ENCODE data around the gene TNFRSF12A.

The TNFRSF12A gene

DNA sequence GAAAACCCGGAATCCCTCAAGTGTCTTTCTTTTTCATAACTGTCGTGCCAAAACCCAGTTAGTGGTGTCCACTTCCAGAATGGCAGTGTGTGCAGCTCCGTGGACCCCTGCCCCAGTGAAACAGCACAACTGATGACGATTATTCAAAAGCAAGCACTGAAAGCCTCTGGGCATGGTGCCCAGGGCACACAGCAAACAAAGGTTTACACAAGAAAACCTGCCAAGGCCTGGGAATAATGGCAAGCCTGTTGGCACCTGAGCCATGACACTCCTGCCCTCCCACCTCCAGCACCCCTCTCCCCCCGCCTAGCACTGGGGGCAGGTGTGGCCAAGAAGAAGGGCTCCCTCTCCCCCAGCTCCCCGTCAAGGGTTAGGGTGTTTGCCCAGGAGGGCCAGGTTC is 42.7 kb upstream of the TNFRSF12A start:
- no peak overlapping the region for H3K27ac ChIP-seq (ENCODE audit: low read depth, low read length)
- peaks cover 23% of the 10 kb centered on the region for H3K4me1 ChIP-seq (ENCODE audit: control insufficient read depth, insufficient read depth, low read length)
- no peak overlapping the region for H3K4me3 ChIP-seq (ENCODE audit: low read depth, low read length)

GRCh38 chr16:2979669-2980226 is 40.4 kb upstream of the TNFRSF12A start:
- Histone ChIP-seq H3K9ac (ENCODE audit: low read depth, low read length) (peak overlapping the region; percentile 88; the same call in 1 of the 2 replicates), H3K9me3 (ENCODE audit: control insufficient read depth, insufficient read depth, low read length) (no peaks in the 10 kb centered on the region), H3K4me3 (ENCODE audit: low read depth, low read length) (peak overlapping the region; percentile 86), H3K36me3 (ENCODE audit: control insufficient read depth, insufficient read depth, low read length) (peaks cover 40% of the 10 kb centered on the region), H3K4me1 (ENCODE audit: control insufficient read depth, insufficient read depth, low read length) (peaks cover 27% of the 10 kb centered on the region), H3K27me3 (ENCODE audit: control insufficient read depth, insufficient read depth, low read length) (no peaks in the 10 kb centered on the region), H3K27ac (ENCODE audit: low read depth, low read length) (peak overlapping the region; percentile 98)

More for the DNA sequence above, 42.7 kb upstream of the TNFRSF12A start:
- H3K36me3 ChIP-seq (ENCODE audit: control insufficient read depth, insufficient read depth, low read length) = peaks cover 62% of the 10 kb centered on the region
- no peak overlapping the region for H3K9ac ChIP-seq (ENCODE audit: low read depth, low read length)
- H3K27me3 ChIP-seq (ENCODE audit: control insufficient read depth, insufficient read depth, low read length) = no peaks in the 10 kb centered on the region
- no peaks in the 10 kb centered on the region for H3K9me3 ChIP-seq (ENCODE audit: control insufficient read depth, insufficient read depth, low read length)

GRCh38 chr16:2980227-2981176 is 39.7 kb upstream of the TNFRSF12A start, which contains the start of gene PKMYT1:
Gene PKMYT1, minus strand, starts transcription at chr16:2980446. Its CDS starts 789 bp downstream, at chr16:2979657.
- Histone ChIP-seq H3K9me3 (ENCODE audit: control insufficient read depth, insufficient read depth, low read length) (no peaks in the 10 kb centered on the region), H3K27ac (ENCODE audit: low read depth, low read length) (peak within 1 kb of the TSS; percentile 98), H3K36me3 (ENCODE audit: control insufficient read depth, insufficient read depth, low read length) (peaks cover 32% of the 10 kb centered on the region), H3K4me3 (ENCODE audit: low read depth, low read length) (peak within 1 kb of the TSS; percentile 86), H3K9ac (ENCODE audit: low read depth, low read length) (peak within 1 kb of the TSS; percentile 88), H3K4me1 (ENCODE audit: control insufficient read depth, insufficient read depth, low read length) (peaks cover 27% of the 10 kb centered on the region), H3K27me3 (ENCODE audit: control insufficient read depth, insufficient read depth, low read length) (no peaks in the 10 kb centered on the region)

DNA sequence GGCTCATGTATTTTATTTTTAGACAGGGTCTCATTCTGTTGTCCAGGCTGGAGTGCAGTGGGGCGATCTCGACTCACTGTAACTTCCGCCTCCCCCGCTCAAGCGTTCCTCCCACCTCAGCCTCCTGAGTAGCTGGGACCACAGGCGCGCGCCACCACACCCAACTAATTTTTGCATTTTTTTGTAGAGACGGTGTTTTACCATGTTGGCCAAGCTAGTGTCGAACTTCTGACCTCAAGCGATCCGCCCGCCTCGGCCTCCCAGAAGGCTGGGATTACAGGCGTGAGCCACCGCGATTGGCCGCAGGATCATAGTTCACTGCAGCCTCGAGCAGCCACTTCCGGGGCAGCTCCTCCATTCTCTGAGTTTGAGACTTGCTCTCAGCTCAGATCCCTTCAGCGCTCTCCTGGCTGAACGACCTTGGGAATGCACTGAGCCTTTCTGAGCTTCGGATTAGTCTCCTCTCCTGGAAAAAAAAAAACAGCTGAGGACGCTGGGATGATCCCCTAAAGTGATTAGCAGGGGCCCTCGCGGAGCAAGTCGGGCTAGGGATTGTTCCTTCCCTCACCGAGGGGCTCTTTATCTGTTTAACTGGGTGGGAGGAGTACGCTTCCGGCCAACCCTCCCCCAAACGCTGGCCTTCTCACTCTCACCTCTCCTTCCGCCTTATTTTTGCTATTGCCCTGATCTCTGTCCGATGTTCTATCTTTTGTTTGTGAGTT is 38.8 kb upstream of the TNFRSF12A start:
- H3K27me3 ChIP-seq (ENCODE audit: control insufficient read depth, insufficient read depth, low read length) = no peaks in the 10 kb centered on the region
- H3K36me3 ChIP-seq (ENCODE audit: control insufficient read depth, insufficient read depth, low read length) = peaks cover 24% of the 10 kb centered on the region
- H3K4me1 ChIP-seq (ENCODE audit: control insufficient read depth, insufficient read depth, low read length) = peaks cover 27% of the 10 kb centered on the region
- H3K9ac ChIP-seq (ENCODE audit: low read depth, low read length) = peak overlapping the region; percentile 88; the same call in 1 of the 2 replicates
- peak overlapping the region; percentile 86 for H3K4me3 ChIP-seq (ENCODE audit: low read depth, low read length)
- H3K9me3 ChIP-seq (ENCODE audit: control insufficient read depth, insufficient read depth, low read length) = no peaks in the 10 kb centered on the region
- peak overlapping the region; percentile 98 for H3K27ac ChIP-seq (ENCODE audit: low read depth, low read length)

DNA sequence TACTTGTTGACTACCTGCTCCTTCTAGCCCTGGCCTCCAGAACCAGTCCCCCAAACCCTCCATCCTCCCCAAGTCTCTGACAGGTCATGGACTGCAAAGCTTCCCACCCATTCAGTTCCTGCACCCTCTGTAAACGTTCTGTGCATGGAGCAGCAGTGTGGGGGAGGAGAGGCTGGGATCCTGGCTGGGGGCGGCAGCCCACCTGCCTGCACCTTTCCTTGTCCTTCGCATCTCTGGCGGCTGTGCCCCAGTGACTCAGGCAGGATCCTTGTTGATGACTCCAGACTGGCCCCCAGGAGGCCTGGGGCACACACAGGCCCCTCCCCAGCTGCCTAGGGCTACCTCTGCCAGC is 38.3 kb upstream of the TNFRSF12A start:
- peaks cover 19% of the 10 kb centered on the region for H3K36me3 ChIP-seq (ENCODE audit: control insufficient read depth, insufficient read depth, low read length)
- peak overlapping the region; percentile 98 for H3K27ac ChIP-seq (ENCODE audit: low read depth, low read length)
- H3K9ac ChIP-seq (ENCODE audit: low read depth, low read length) = peak overlapping the region; percentile 88; the same call in 1 of the 2 replicates
- H3K9me3 ChIP-seq (ENCODE audit: control insufficient read depth, insufficient read depth, low read length) = no peaks in the 10 kb centered on the region
- peak overlapping the region; percentile 86 for H3K4me3 ChIP-seq (ENCODE audit: low read depth, low read length)
- H3K4me1 ChIP-seq (ENCODE audit: control insufficient read depth, insufficient read depth, low read length) = peaks cover 27% of the 10 kb centered on the region
- H3K27me3 ChIP-seq (ENCODE audit: control insufficient read depth, insufficient read depth, low read length) = no peaks in the 10 kb centered on the region

GRCh38 chr16:2982402-2982801 is 37.8 kb upstream of the TNFRSF12A start:
- H3K36me3 ChIP-seq (ENCODE audit: control insufficient read depth, insufficient read depth, low read length) = peaks cover 13% of the 10 kb centered on the region
- H3K4me3 ChIP-seq (ENCODE audit: low read depth, low read length) = no peak overlapping the region
- no peaks in the 10 kb centered on the region for H3K27me3 ChIP-seq (ENCODE audit: control insufficient read depth, insufficient read depth, low read length)
- H3K27ac ChIP-seq (ENCODE audit: low read depth, low read length) = peak overlapping the region; percentile 98
- H3K9ac ChIP-seq (ENCODE audit: low read depth, low read length) = no peak overlapping the region
- peaks cover 27% of the 10 kb centered on the region for H3K4me1 ChIP-seq (ENCODE audit: control insufficient read depth, insufficient read depth, low read length)
- H3K9me3 ChIP-seq (ENCODE audit: control insufficient read depth, insufficient read depth, low read length) = no peaks in the 10 kb centered on the region

DNA sequence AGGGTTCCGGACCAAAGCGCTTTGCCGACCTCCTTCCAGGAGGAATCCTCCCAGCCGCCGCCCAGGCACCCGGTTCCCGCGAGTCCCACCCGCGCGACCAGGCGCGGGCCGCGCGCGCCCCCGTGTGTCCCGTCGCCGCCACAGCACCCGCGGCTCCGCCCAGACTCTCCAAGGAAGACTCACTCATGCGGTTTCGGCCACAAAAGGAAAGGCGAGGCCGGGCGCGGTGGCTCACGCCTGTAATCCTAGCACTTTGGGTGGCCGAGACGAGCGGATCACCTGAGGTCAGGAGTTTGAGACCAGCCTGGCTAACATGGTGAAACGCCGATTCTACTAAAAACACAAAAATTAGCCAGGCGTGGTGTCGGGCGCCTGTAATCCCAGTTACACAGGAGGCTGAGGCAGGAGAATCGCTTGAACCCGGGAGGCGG is 36.4 kb upstream of the TNFRSF12A start:
- 0 out of 2 replicates have a peak, but pooled peaks cover 5% of the 10 kb centered on the region for H3K36me3 ChIP-seq (ENCODE audit: control insufficient read depth, insufficient read depth, low read length)
- H3K27ac ChIP-seq (ENCODE audit: low read depth, low read length) = peak overlapping the region; percentile 35
- no peaks in the 10 kb centered on the region for H3K9me3 ChIP-seq (ENCODE audit: control insufficient read depth, insufficient read depth, low read length)
- no peak overlapping the region for H3K9ac ChIP-seq (ENCODE audit: low read depth, low read length)
- no peaks in the 10 kb centered on the region for H3K27me3 ChIP-seq (ENCODE audit: control insufficient read depth, insufficient read depth, low read length)
- H3K4me3 ChIP-seq (ENCODE audit: low read depth, low read length) = no peak overlapping the region
- H3K4me1 ChIP-seq (ENCODE audit: control insufficient read depth, insufficient read depth, low read length) = peaks cover 27% of the 10 kb centered on the region

DNA sequence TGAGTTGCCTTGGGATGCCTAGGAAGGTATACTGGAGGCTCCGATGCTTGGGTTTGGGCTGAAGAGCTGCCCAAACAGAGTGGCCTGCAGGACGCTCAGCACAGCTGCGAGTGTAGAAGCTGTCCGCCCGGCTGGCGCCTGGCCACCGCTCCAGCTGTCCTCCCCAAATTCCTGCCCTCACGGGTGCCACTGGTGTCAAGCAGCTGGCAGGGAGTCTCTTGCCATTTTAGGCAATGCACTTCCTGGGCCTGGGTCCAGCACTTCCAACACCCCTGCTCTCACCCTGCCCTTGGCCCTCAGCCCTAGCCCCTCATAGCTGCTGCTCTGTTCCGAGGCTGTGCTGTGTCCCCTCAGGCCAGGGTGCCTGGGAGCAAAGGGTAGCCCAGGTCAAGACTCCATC is 34.7 kb upstream of the TNFRSF12A start:
- Histone ChIP-seq H3K9ac (ENCODE audit: low read depth, low read length) (no peak overlapping the region), H3K4me3 (ENCODE audit: low read depth, low read length) (no peak overlapping the region), H3K27me3 (ENCODE audit: control insufficient read depth, insufficient read depth, low read length) (no peaks in the 10 kb centered on the region), H3K27ac (ENCODE audit: low read depth, low read length) (no peak overlapping the region), H3K36me3 (ENCODE audit: control insufficient read depth, insufficient read depth, low read length) (no peaks in the 10 kb centered on the region), H3K4me1 (ENCODE audit: control insufficient read depth, insufficient read depth, low read length) (peaks cover 32% of the 10 kb centered on the region), H3K9me3 (ENCODE audit: control insufficient read depth, insufficient read depth, low read length) (no peaks in the 10 kb centered on the region)

DNA sequence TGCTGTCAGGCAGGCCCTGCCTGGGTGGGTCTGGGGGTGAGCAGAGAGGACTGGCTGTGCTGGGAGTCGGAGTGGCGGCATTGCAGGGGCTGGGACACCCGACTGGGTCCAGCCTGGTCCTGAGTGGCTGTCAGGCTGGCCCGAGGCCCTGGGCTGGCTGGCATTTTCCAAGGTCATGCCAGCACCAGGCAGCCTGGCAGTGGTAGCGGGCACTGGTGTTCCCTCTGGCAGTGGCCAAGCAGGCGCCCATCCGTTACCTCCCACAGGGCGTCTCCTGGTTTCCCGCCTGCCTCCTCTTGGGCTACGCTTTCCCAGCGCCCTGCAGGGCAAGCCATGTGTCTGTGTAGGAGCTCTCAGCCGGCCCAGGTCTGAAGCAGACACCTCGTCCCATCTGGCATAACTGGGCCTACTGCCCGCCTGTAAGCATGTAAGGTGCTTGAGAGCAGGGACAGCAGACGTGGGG is 34.2 kb upstream of the TNFRSF12A start:
- Histone ChIP-seq H3K4me1 (ENCODE audit: control insufficient read depth, insufficient read depth, low read length) (peaks cover 32% of the 10 kb centered on the region), H3K9ac (ENCODE audit: low read depth, low read length) (no peak overlapping the region), H3K4me3 (ENCODE audit: low read depth, low read length) (no peak overlapping the region), H3K36me3 (ENCODE audit: control insufficient read depth, insufficient read depth, low read length) (no peaks in the 10 kb centered on the region), H3K9me3 (ENCODE audit: control insufficient read depth, insufficient read depth, low read length) (no peaks in the 10 kb centered on the region), H3K27ac (ENCODE audit: low read depth, low read length) (no peak overlapping the region), H3K27me3 (ENCODE audit: control insufficient read depth, insufficient read depth, low read length) (no peaks in the 10 kb centered on the region)

- no peaks in the 10 kb centered on the region for H3K27me3 ChIP-seq (ENCODE audit: control insufficient read depth, insufficient read depth, low read length)
These were observed 33.5 kb upstream of the TNFRSF12A start for GRCh38 chr16:2986623-2987188.

More at GRCh38 chr16:2986623-2987188, 33.5 kb upstream of the TNFRSF12A start:
- no peaks in the 10 kb centered on the region for H3K9me3 ChIP-seq (ENCODE audit: control insufficient read depth, insufficient read depth, low read length)
- H3K4me3 ChIP-seq (ENCODE audit: low read depth, low read length) = no peak overlapping the region
- no peak overlapping the region for H3K9ac ChIP-seq (ENCODE audit: low read depth, low read length)
- H3K4me1 ChIP-seq (ENCODE audit: control insufficient read depth, insufficient read depth, low read length) = peaks cover 27% of the 10 kb centered on the region
- no peaks in the 10 kb centered on the region for H3K36me3 ChIP-seq (ENCODE audit: control insufficient read depth, insufficient read depth, low read length)
- no peak overlapping the region for H3K27ac ChIP-seq (ENCODE audit: low read depth, low read length)

Data from HUES48 (cell line).